GM23338 (cell line): ENCODE results near the gene SLC9C1. TPM values are rescaled to one million over a fixed set of nuclear protein-coding genes. Genes with fewer than 3 reads are reported as not detected.
A peak's percentile ranks its signal among the peaks of the same experiment; 100 is the strongest.

Experiments used
- ATAC-seq: fragments of 200-7000 bp; cut with Tn5 transposase; 3 replicates; pipeline ENCODE4 v1.9.1; 2020
- DNase-seq: peaks from one replicate; pipeline ENCODE4 v3.0.0-alpha.2; 2015; ENCODE audit warnings: low spot score
- H2AFZ ChIP-seq: fragments of 200-600 bp; sonication (generic); 2 replicates; pipeline ENCODE4 v1.8.0; 2016; ENCODE audit warnings: antibody characterized with exemption, mild to moderate bottlenecking, moderate library complexity
- H3F3A ChIP-seq: fragments of 200-600 bp; sonication (generic); replicated peaks from 2 replicates; pipeline ENCODE4 v1.8.0; 2017; ENCODE audit warnings: antibody characterized with exemption, mixed run types, low read depth
- H3K27ac ChIP-seq: fragments of 200-600 bp; sonication (generic); 2 replicates; pipeline ENCODE4 v1.6.1; 2016; ENCODE audit warnings: low read depth
- H3K27me3 ChIP-seq: fragments of 200-600 bp; sonication (generic); 2 replicates; pipeline ENCODE4 v1.8.0; 2016; ENCODE audit warnings: mild to moderate bottlenecking, mixed run types, moderate library complexity; ENCODE audit not compliant: insufficient read depth
- H3K36me3 ChIP-seq: fragments of 200-600 bp; sonication (generic); 2 replicates; pipeline ENCODE4 v1.8.0; 2016; ENCODE audit warnings: mild to moderate bottlenecking; ENCODE audit not compliant: insufficient read depth
- H3K4me1 ChIP-seq: fragments of 200-600 bp; sonication (generic); 2 replicates; pipeline ENCODE4 v1.8.0; 2016; ENCODE audit warnings: mild to moderate bottlenecking, moderate library complexity; ENCODE audit not compliant: insufficient read depth
- H3K4me2 ChIP-seq: fragments of 200-600 bp; sonication (generic); 2 replicates; pipeline ENCODE4 v1.7.1; 2017; ENCODE audit warnings: mixed run types
- H3K4me3 ChIP-seq: fragments of 200-600 bp; sonication (generic); 2 replicates; pipeline ENCODE4 v1.6.1; 2016; ENCODE audit warnings: mixed run types
- H3K79me2 ChIP-seq: fragments of 200-600 bp; sonication (generic); replicated peaks from 2 replicates; pipeline ENCODE4 v1.8.0; 2017; ENCODE audit warnings: mild to moderate bottlenecking; ENCODE audit not compliant: insufficient read depth
- H3K9me2 ChIP-seq: fragments of 200-600 bp; sonication (generic); 2 replicates; pipeline ENCODE4 v1.8.0; 2017; ENCODE audit not compliant: insufficient read depth
- H4K20me1 ChIP-seq: fragments of 200-600 bp; sonication (generic); replicated peaks from 2 replicates; pipeline ENCODE4 v1.8.0; 2017; ENCODE audit warnings: mild to moderate bottlenecking; ENCODE audit not compliant: insufficient read depth
- H3K27ac Mint-ChIP-seq: 2 replicates; pipeline ENCODE4 v1.8.0; 2020; ENCODE audit warnings: inconsistent platforms, mild to moderate bottlenecking, moderate library complexity, mixed read lengths
- H3K27me3 Mint-ChIP-seq: 3 replicates; pipeline ENCODE4 v1.8.0; 2022; ENCODE audit warnings: low read depth, mild to moderate bottlenecking, moderate library complexity, mixed read lengths, inconsistent platforms; ENCODE audit not compliant: insufficient read depth, poor library complexity
- H3K36me3 Mint-ChIP-seq: 3 replicates; pipeline ENCODE4 v1.8.0; 2021; ENCODE audit warnings: low read depth, mild to moderate bottlenecking, inconsistent platforms, moderate library complexity, mixed read lengths
- H3K4me1 Mint-ChIP-seq: 3 replicates; pipeline ENCODE4 v1.8.0; 2020; ENCODE audit warnings: mild to moderate bottlenecking, inconsistent platforms, mixed read lengths
- H3K4me3 Mint-ChIP-seq: 3 replicates; pipeline ENCODE4 v1.8.0; 2021; ENCODE audit warnings: moderate library complexity, mild to moderate bottlenecking, inconsistent platforms, mixed read lengths
- H3K9me3 Mint-ChIP-seq: 3 replicates; pipeline ENCODE4 v1.8.0; 2020; ENCODE audit warnings: moderate library complexity, mild to moderate bottlenecking, inconsistent platforms, mixed read lengths
- CREB1 ChIP-seq: fragments of 250-450 bp; sonication (Bioruptor Pico); IDR thresholded peaks from 2 replicates; pipeline ENCODE4 v1.5.0; 2020; ENCODE audit warnings: low read depth, mild to moderate bottlenecking, moderate library complexity
- CTCF ChIP-seq, 2 experiments: fragments of 200-600 bp in 1 of 2; sonication (generic) in 1 of 2; conservative IDR thresholded peaks; 2 replicates each; pipeline versions ENCODE4 v1.5.1 to v1.6.1; 2016 to 2017; ENCODE audit warnings: antibody characterized with exemption in 2 of 2, low read depth in 2 of 2, mild to moderate bottlenecking in 2 of 2, moderate library complexity in 1 of 2
- EZH2 ChIP-seq: fragments of 200-600 bp; sonication (generic); IDR thresholded peaks from one replicate; pipeline ENCODE4 v1.8.0; 2017; ENCODE audit warnings: antibody characterized with exemption, mild to moderate bottlenecking, low read depth; ENCODE audit not compliant: unreplicated experiment
- EZH2phosphoT487 ChIP-seq: fragments of 200-600 bp; sonication (generic); IDR thresholded peaks from one replicate; pipeline ENCODE4 v1.8.1; 2018; ENCODE audit warnings: antibody characterized with exemption; ENCODE audit not compliant: unreplicated experiment
- NANOG ChIP-seq: IDR thresholded peaks from 2 replicates; pipeline ENCODE4 v1.6.1; 2016; ENCODE audit warnings: antibody characterized with exemption, borderline replicate concordance
- POLR2AphosphoS5 ChIP-seq: IDR thresholded peaks from 2 replicates; pipeline ENCODE4 v1.6.1; 2016; ENCODE audit warnings: antibody characterized with exemption, low read depth
- STAT1 ChIP-seq: IDR thresholded peaks from one replicate; pipeline ENCODE4 v1.6.1; 2016; ENCODE audit warnings: antibody characterized with exemption; ENCODE audit not compliant: unreplicated experiment
- ZNF114 ChIP-seq: fragments of 250-450 bp; sonication (Bioruptor Pico); IDR thresholded peaks from 2 replicates; pipeline ENCODE4 v1.5.0; 2020; ENCODE audit warnings: mild to moderate bottlenecking, moderate library complexity
- ZNF331 ChIP-seq: fragments of 250-450 bp; sonication (Bioruptor Pico); IDR thresholded peaks from 2 replicates; pipeline ENCODE4 v1.5.0; 2020; ENCODE audit warnings: low read depth, mild to moderate bottlenecking, moderate library complexity
- ZNF462 ChIP-seq: fragments of 250-450 bp; sonication (Bioruptor Pico); IDR thresholded peaks from 2 replicates; pipeline ENCODE4 v1.5.0; 2020; ENCODE audit warnings: mild to moderate bottlenecking, moderate library complexity
- polyA plus RNA-seq: library from polyadenylated mRNA; unstranded; fragments of >200 nt; fragmentation: Nextera tagmentation; extraction: Ambion mirVana; gene quantifications from 2 replicates; pipeline ENCODE4 v1.2.1, GENCODE V29; 2016
- total RNA-seq: library from RNA; depleted of rRNA; stranded (reverse); fragments of >200 nt; shearing (Covaris generic); gene quantifications from 2 replicates; pipeline ENCODE4 v1.2.3, GENCODE V29; 2014

Gene SLC9C1
- total and polyA plus RNA-seq, 2 experiments from 2014 or later, result 0.97 to 1.8 TPM

DNA sequence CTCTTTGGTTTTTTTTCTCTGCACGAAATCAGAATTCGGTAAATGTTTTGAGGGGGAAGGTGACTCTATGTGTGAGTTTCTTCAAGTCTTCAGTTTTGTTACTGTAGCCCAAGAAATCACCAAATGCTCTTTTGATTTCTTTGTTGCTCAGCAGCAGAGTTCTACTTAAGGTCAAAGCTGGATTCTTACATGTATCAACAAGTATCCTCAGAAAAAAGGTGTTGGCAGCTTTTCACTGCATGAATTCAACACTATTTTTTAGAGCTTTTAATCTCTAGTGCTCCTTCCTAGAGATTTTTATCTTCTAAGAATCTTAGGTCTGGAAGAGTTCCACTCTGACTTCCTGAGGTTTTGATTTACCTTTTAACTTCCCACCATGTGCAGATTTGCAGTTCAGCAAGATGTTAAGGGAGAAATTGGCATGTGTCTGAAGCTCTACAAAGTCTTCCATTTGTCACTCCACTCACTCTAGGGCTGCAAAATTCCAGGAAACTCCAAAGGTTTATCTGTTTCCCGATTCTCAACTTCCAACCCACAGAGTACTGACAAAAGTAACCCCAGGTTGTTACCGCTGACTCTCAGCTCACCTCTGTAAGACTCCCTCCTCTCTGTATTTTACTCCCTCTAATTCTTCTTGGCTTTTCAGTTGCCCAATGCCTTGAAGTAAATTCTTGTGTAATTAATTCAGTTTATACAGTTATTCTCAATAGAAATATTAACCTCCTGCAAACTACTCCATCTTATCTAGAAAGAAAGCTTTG, 25.7 kb upstream of the SLC9C1 start:
- H2AFZ ChIP-seq, result peak overlapping the region; percentile 87
- peaks cover 6% of the 10 kb centered on the region for H3K36me3 ChIP-seq
- Mint-ChIP-seq H3K4me1 (peaks cover 32% of the 10 kb centered on the region), H3K9me3 (peaks cover 32% of the 10 kb centered on the region; the same call in 2 of the 3 replicates), H3K36me3 (peaks cover 39% of the 10 kb centered on the region), H3K27me3 (peaks cover 2% of the 10 kb centered on the region), H3K27ac (no peak overlapping the region), H3K4me3 (no peak overlapping the region)
- H3K27ac ChIP-seq, result 0 out of 2 replicates have a peak overlapping the region, but pooled peaks have one; percentile 3
- H3K27me3 ChIP-seq, result no peaks in the 10 kb centered on the region
- TF ChIP-seq POLR2AphosphoS5, result no peak
- H3K79me2 ChIP-seq, result no peaks in the 10 kb centered on the region
- no peaks in the 10 kb centered on the region for H3K9me2 ChIP-seq
- peaks cover 35% of the 10 kb centered on the region for H3K4me1 ChIP-seq
- ATAC-seq (peak; percentile 46; the same call in 2 of the 3 replicates), DNase-seq (no peak)
- H3F3A ChIP-seq, result peaks cover 4% of the 10 kb centered on the region; the same call in 1 of the 2 replicates
- H3K4me2 ChIP-seq, result no peak overlapping the region
- no peak overlapping the region for H3K4me3 ChIP-seq
- H4K20me1 ChIP-seq, result no peaks in the 10 kb centered on the region

DNA sequence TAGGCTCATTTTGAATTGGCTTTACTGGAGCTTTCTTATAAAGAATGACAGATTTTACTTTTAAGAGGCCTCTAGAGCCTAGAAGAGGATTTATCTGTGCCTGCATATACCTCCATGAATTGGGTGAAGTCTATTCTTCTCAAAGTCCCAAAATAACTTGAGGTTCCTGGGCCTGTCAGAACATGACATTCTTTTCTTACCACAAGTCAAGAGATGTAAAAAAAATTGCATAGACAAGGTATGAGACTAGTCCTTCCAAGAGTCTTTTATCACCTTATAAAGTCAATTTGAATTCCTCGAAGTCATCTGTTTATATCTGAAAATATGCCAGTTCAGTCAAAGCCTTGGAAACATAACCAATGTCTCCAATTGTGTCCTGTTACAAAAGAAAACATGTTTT, 21.8 kb upstream of the SLC9C1 start:
- Histone ChIP-seq H3K4me3 (no peak overlapping the region), H3K4me1 (peaks cover 31% of the 10 kb centered on the region), H3K36me3 (peaks cover 6% of the 10 kb centered on the region), H2AFZ (no peak overlapping the region), H3K9me2 (no peaks in the 10 kb centered on the region), H3K27me3 (no peaks in the 10 kb centered on the region), H3K4me2 (no peak overlapping the region), H4K20me1 (no peaks in the 10 kb centered on the region), H3K79me2 (no peaks in the 10 kb centered on the region), H3F3A (peaks cover 4% of the 10 kb centered on the region; the same call in 1 of the 2 replicates), H3K27ac (no peak overlapping the region)
- Mint-ChIP-seq H3K4me1 (peaks cover 35% of the 10 kb centered on the region), H3K4me3 (no peak overlapping the region), H3K27ac (no peak overlapping the region), H3K27me3 (peaks cover 8% of the 10 kb centered on the region), H3K9me3 (peaks cover 40% of the 10 kb centered on the region), H3K36me3 (peaks cover 54% of the 10 kb centered on the region)
- ATAC-seq (no peak), DNase-seq (no peak)
- TF ChIP-seq ZNF114 (CRISPR knock-in tag), result no peak
- no peak for TF ChIP-seq ZNF331
- no peak for TF ChIP-seq CTCF (conservative IDR thresholded peaks at IDR 0.05; ENCODE audit: low read depth in 2 of 2)
- TF ChIP-seq EZH2, result no peak
- no peak for TF ChIP-seq EZH2phosphoT487
- TF ChIP-seq POLR2AphosphoS5, result no peak
- no peak for TF ChIP-seq STAT1
- TF ChIP-seq CREB1 (CRISPR knock-in tag), result no peak
- no peak for TF ChIP-seq NANOG
- TF ChIP-seq ZNF462 (CRISPR knock-in tag), result no peak
